Measurements from ENCODE around the gene MEGF11. TPM values are rescaled to one million over a fixed set of nuclear protein-coding genes. Genes with fewer than 3 reads are reported as not detected.

The MEGF11 gene
- polyA plus RNA-seq, 1 experiment, result 0.04 TPM

- CTCF ChIA-PET, result interaction anchor here (1.3 to 1.9 kb wide), 2 partner anchors 11 to 14 kb away, joined by 4 to 5 read pairs; no protein-coding TSS in a partner anchor
- DNase-seq (ENCODE audit: low read depth), result no peak
Observed at GRCh38 chr15:65902373-65902772, 351.2 kb downstream of the MEGF11 start.

GRCh38 chr15:65901836-65902235, 351.7 kb downstream of the MEGF11 start:
- TF ChIP-seq CTCF (IDR thresholded peaks at IDR 0.05; ENCODE audit: insufficient read depth, low read depth, low read length), result no peak
- ChIA-PET POLR2A (no interaction called here), CTCF (interaction anchor here (1.3 to 1.9 kb wide), 2 partner anchors 11 to 15 kb away, joined by 4 to 5 read pairs; no protein-coding TSS in a partner anchor)
- no peaks in the 10 kb centered on the region for H3K27me3 ChIP-seq (ENCODE audit: control insufficient read depth, insufficient read depth, low read length)
- no peak overlapping the region for H3K4me3 ChIP-seq (ENCODE audit: low read depth, low read length)
- peaks cover 4% of the 10 kb centered on the region; the same call in 1 of the 2 replicates for H3K36me3 ChIP-seq (ENCODE audit: control insufficient read depth, insufficient read depth, low read length)
- no peak for DNase-seq (ENCODE audit: low read depth)

More at GRCh38 chr15:65902373-65902772, 351.2 kb downstream of the MEGF11 start:
- H3K4me3 ChIP-seq (ENCODE audit: low read depth, low read length), result no peak overlapping the region
- peaks cover 4% of the 10 kb centered on the region for H3K36me3 ChIP-seq (ENCODE audit: control insufficient read depth, insufficient read depth, low read length)
- POLR2A ChIA-PET, result no interaction called here
- no peak for TF ChIP-seq CTCF (IDR thresholded peaks at IDR 0.05; ENCODE audit: insufficient read depth, low read depth, low read length)
- H3K27me3 ChIP-seq (ENCODE audit: control insufficient read depth, insufficient read depth, low read length), result no peaks in the 10 kb centered on the region

- CTCF ChIA-PET, result interaction anchor here (0.7 kb wide), 1 partner anchor 16 kb away, joined by 3 read pairs; no protein-coding TSS in a partner anchor
- TF ChIP-seq CTCF (IDR thresholded peaks at IDR 0.05; ENCODE audit: insufficient read depth, low read depth, low read length), result no peak
- POLR2A ChIA-PET, result no interaction called here
- peaks cover 4% of the 10 kb centered on the region; the same call in 1 of the 2 replicates for H3K36me3 ChIP-seq (ENCODE audit: control insufficient read depth, insufficient read depth, low read length)
- H3K4me3 ChIP-seq (ENCODE audit: low read depth, low read length), result no peak overlapping the region
- H3K27me3 ChIP-seq (ENCODE audit: control insufficient read depth, insufficient read depth, low read length), result no peaks in the 10 kb centered on the region
- DNase-seq (ENCODE audit: low read depth), result no peak
Observed at GRCh38 chr15:65901336-65901735, 352.2 kb downstream of the MEGF11 start.

GRCh38 chr15:65900488-65900887, 353.1 kb downstream of the MEGF11 start:
- Histone ChIP-seq H3K4me3 (ENCODE audit: low read depth, low read length) (no peak overlapping the region), H3K36me3 (ENCODE audit: control insufficient read depth, insufficient read depth, low read length) (peaks cover 4% of the 10 kb centered on the region; the same call in 1 of the 2 replicates), H3K27me3 (ENCODE audit: control insufficient read depth, insufficient read depth, low read length) (no peaks in the 10 kb centered on the region)
- CTCF ChIA-PET, result interaction anchor here (1.3 kb wide), 1 partner anchor 16 kb away, joined by 4 read pairs; no protein-coding TSS in a partner anchor
- DNase-seq (ENCODE audit: low read depth), result no peak
- POLR2A ChIA-PET, result no interaction called here
- no peak for TF ChIP-seq CTCF (IDR thresholded peaks at IDR 0.05; ENCODE audit: insufficient read depth, low read depth, low read length)

GRCh38 chr15:65896236-65896635, 357.3 kb downstream of the MEGF11 start:
- Histone ChIP-seq H3K4me3 (ENCODE audit: low read depth, low read length) (no peak overlapping the region), H3K36me3 (ENCODE audit: control insufficient read depth, insufficient read depth, low read length) (peaks cover 2% of the 10 kb centered on the region; the same call in 1 of the 2 replicates), H3K27me3 (ENCODE audit: control insufficient read depth, insufficient read depth, low read length) (no peaks in the 10 kb centered on the region)
- POLR2A ChIA-PET, result no interaction called here
- no peak for DNase-seq (ENCODE audit: low read depth)
- TF ChIP-seq CTCF (IDR thresholded peaks at IDR 0.05; ENCODE audit: insufficient read depth, low read depth, low read length), result no peak
- CTCF ChIA-PET, result interaction anchor here (1.2 kb wide), 1 partner anchor 270 kb away, joined by 3 read pairs; no protein-coding TSS in a partner anchor
